Measurements from ENCODE around the gene IP6K3.

IP6K3 gene

GRCh38 chr6:33705268-33705885 lies 41.3 kb downstream of the IP6K3 start:
- in situ Hi-C loops (cut with MboI; ENCODE audit: low pct_unique_long_range_greater_than_20kb, low sequenced_read_pairs, unreplicated experiment), result loop anchor here (10.0 kb wide), 1 partner anchor 121 kb away; the partner anchor contains the start of gene BAK1
- TF ChIP-seq CTCF (IDR thresholded peaks at IDR 0.05; ENCODE audit: extremely low read depth, insufficient read depth, missing control alignments), result no peak
- no peak for DNase-seq (ENCODE audit: low spot score)

GRCh38 chr6:33704215-33705066 lies 42.3 kb downstream of the IP6K3 start:
- DNase-seq (ENCODE audit: low spot score), result no peak
- in situ Hi-C loops (cut with MboI; ENCODE audit: low pct_unique_long_range_greater_than_20kb, low sequenced_read_pairs, unreplicated experiment), result loop anchor here (10.0 kb wide), 1 partner anchor 120 kb away; the partner anchor contains the start of gene BAK1
- no peak for TF ChIP-seq CTCF (IDR thresholded peaks at IDR 0.05; ENCODE audit: extremely low read depth, insufficient read depth, missing control alignments)

GRCh38 chr6:33702345-33702977 lies 44.2 kb downstream of the IP6K3 start:
- DNase-seq (ENCODE audit: low spot score), result no peak
- in situ Hi-C loops (cut with MboI; ENCODE audit: low pct_unique_long_range_greater_than_20kb, low sequenced_read_pairs, unreplicated experiment), result loop anchor here (10.0 kb wide), 1 partner anchor 118 kb away; the partner anchor contains the start of gene BAK1
- TF ChIP-seq CTCF (IDR thresholded peaks at IDR 0.05; ENCODE audit: extremely low read depth, insufficient read depth, missing control alignments), result peak; percentile 40

GRCh38 chr6:33700391-33701050 lies 46.2 kb downstream of the IP6K3 start:
- in situ Hi-C loops (cut with MboI; ENCODE audit: low pct_unique_long_range_greater_than_20kb, low sequenced_read_pairs, unreplicated experiment), result loop anchor here (10.0 kb wide), 1 partner anchor 116 kb away; the partner anchor contains the start of gene BAK1
- peak; percentile 91 for TF ChIP-seq CTCF (IDR thresholded peaks at IDR 0.05; ENCODE audit: extremely low read depth, insufficient read depth, missing control alignments)
- DNase-seq (ENCODE audit: low spot score), result peak; percentile 70

- no peak for DNase-seq (ENCODE audit: low spot score)
- in situ Hi-C loops (cut with MboI; ENCODE audit: low pct_unique_long_range_greater_than_20kb, low sequenced_read_pairs, unreplicated experiment), result loop anchor here (10.0 kb wide), 1 partner anchor 115 kb away; the partner anchor contains the start of gene BAK1
- no peak for TF ChIP-seq CTCF (IDR thresholded peaks at IDR 0.05; ENCODE audit: extremely low read depth, insufficient read depth, missing control alignments)
Observed at GRCh38 chr6:33699739-33700138, 47.0 kb downstream of the IP6K3 start.

GRCh38 chr6:33699131-33699530 lies 47.6 kb downstream of the IP6K3 start:
- in situ Hi-C loops (cut with MboI; ENCODE audit: low pct_unique_long_range_greater_than_20kb, low sequenced_read_pairs, unreplicated experiment), result no loop called here

More at GRCh38 chr6:33699131-33699530, 47.6 kb downstream of the IP6K3 start:
- TF ChIP-seq CTCF (IDR thresholded peaks at IDR 0.05; ENCODE audit: extremely low read depth, insufficient read depth, missing control alignments), result no peak
- no peak for DNase-seq (ENCODE audit: low spot score)

All from GM13977 (cell line).